GM19455 (cell line): ENCODE data around the gene PALM3.
"Not testable (repeated sequence)": the region's sequence is repeated elsewhere in the genome, so short reads cannot be mapped to it uniquely, and the experiment has no call there.

ENCODE experiments used
- ATAC-seq: cut with Tn5 transposase; IDR thresholded peaks from one replicate; pipeline ENCODE4 v1.9.1; 2021; ENCODE audit not compliant: unreplicated experiment

The PALM3 gene

DNA sequence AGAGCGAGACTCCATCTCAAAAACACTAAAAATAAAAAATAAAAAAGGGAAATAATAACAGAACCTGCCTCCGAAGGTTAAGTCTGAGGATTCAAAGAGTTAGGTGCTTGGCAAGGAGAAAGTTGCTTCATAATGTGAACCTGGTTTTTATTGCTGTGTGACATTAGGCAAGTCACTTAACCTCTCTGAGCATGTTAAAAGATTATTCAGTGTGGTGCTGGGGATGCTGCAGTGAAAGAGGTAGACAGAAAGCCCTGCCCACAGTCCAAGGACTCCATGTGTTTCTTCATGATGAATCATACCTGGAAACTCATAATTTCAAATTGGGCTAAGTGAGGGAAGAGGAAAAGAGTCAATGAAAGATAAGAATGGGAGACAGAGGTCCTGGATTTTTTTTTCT is 27.9 kb downstream of the PALM3 start:
- no peak for ATAC-seq

DNA sequence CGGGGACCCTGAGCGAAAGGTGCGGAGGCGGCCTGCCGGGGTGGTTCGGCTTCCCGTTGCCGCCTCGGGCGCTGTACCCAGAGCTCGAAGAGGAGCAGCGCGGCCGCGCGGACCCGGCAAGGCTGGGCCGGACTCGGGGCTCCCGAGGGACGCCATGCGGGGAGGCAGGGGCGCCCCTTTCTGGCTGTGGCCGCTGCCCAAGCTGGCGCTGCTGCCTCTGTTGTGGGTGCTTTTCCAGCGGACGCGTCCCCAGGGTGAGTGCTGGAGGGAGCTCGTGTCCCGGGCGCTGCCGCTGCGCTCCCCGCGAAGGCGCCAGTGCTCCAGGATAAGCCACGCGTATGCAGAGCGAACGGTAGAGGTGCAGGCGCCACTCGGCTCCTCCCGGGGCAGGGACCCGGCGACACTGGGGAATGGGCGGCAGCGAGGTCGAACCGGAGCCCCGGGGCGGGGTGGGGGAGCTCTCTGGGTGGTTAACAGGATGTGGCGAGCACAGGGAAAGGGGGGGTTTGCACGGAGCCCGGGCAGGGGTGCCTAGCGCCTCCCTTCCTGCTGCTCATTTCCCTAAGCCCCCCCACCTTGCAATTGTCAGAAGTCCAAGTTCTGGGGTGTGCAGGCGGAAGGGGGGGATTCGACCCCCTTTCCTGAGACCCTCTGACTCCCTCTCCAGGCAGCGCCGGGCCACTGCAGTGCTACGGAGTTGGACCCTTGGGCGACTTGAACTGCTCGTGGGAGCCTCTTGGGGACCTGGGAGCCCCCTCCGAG is 30.0 kb downstream of the PALM3 start, which contains the start of gene IL27RA:
Gene IL27RA (plus strand): TSS at position 44 of the 762 bp plus-strand sequence. CDS start 111 bp downstream, at position 155.
- ATAC-seq: peak; percentile 60

DNA sequence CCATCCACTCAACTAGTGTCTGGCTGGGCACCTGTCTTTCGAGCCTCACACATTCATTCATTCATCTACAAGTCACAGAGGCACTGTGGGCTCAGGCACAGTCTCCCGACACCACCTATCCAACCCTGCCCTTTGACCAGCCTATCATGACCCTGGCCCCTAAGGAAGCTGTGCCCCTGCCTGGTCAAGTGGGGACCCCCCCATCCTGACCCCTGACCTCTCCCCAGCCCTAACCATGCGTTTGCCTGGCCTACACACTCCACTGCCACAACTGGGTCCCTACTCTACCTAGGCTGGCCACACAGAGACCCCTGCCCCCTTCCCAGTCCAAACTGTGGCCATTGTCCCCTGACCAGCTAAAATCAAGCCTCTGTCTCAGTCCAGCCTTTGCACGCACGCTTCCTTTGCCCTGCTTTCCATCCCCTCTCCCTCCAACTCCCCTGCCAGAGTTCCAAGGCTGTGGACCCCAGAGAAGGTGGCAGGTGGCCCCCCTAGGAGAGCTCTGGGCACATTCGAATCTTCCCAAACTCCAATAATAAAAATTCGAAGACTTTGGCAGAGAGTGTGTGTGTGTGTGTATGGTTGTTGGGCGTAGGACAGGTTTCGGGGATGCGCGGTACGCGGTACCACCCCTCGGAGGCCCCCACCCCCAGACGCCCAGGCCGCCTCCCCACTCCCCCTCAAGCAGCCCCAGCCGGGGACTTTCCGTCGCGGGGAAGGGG is 30.7 kb downstream of the PALM3 start:
- no peak for ATAC-seq

DNA sequence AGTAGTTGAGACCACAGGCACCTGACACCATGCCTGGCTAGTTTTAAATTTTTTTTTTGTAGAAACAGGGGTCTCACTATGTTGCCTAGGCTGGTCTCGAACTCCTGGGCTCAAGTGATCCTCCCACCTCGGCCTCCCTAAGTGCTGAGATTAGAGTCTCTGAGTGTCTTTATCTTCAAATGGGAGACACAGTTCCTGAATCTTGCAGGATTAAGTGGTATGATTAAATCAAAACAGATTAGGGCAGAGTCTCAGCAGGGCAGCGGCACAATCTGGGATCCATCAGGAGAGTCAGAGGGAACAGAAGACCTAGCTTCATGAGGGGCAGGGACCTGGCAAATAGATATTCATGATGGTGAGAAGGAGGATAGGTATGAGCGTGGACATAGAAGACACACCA is 33.0 kb downstream of the PALM3 start:
- no peak for ATAC-seq

DNA sequence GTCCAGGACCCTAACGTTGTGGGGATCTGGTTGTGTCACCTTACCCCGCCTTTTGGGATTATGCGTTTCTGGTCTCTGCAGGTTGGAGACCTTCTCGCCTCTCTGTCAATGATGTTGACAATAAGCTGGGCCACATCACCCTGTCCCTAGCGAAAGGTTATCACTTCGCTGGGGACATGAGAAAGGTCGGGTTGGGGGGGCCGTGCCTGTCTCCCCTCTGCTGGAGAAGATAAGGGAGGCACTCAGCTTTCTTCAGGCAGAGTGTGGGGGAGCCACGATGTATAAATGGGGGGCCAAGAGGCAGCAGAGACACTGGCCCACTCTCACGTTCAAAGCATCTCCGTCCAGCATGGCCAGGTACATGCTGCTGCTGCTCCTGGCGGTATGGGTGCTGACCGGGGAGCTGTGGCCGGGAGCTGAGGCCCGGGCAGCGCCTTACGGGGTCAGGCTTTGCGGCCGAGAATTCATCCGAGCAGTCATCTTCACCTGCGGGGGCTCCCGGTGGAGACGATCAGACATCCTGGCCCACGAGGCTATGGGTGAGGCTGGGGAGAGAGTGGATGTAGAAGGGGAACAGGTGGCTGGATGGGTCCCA is 33.9 kb downstream of the PALM3 start, which contains the start of gene RLN3:
Gene RLN3 (plus strand): TSS at position 293 of the 595 bp plus-strand sequence. CDS start 57 bp downstream, at position 350.
- ATAC-seq: no peak

DNA sequence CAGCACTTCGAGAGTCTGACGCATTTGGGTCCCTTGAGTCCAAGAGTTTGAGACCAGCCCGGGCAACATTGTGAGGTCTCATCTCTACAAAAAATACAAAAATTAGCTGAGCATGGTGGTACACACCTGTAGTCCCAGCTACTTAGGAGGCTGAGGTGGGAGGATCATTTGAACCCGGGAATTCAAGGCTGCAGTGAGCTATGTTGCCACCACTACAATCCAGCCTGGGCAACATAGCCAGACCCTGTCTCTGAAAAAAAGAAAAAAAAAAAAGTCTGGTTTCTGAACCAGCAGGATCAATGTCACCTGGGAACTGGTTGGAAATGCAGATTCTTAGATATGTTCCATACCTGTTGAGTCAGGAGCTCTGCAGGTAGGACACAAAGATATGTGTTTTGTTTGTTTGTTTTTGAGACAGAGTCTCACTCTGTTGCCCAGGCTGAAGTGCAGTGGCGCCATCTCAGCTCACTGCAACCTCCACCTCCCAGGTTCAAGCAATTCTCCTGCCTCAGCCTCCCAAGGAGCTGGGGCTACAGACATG is 35.2 kb downstream of the PALM3 start:
- ATAC-seq: not testable (repeated sequence)

DNA sequence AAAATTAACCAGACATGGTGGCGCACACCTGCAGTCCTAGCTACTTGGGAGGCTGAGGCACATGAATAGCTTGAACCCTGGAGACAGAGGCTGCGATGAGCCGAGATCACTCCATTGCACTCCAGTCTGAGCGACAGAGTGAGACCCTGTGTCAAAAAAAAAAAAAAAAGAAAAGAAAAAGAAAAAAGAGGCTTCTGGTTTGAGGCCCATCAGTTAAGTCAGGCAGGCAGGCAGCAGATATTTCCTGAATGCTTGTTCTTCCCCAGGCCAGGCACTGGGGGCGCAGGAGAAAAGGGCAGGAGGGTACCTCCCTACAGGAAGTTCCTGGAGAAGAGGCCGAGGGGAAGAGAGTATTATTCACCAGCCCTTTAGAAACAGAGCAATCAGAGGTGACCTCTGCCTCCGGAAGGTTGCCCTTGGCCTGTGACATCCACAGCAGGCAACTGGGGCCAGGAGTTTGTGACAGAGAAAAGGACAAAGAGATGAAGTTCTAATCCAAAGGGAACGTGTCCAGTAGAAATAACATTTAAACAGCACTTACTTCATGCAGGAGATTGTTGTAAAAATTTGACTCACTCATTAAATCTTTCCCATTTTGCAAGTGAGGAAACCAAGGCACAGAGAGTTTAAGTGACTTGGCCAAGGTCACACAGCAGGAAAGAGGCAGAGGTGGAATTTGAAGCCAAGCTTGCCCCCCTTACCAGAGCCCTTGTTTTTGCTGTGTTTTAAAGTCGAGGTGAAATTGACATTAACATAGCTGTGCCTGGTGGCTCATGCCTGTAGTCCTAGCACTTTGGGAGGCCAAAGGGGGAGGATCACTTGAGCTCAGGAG is 38.3 kb downstream of the PALM3 start:
- no peak for ATAC-seq

DNA sequence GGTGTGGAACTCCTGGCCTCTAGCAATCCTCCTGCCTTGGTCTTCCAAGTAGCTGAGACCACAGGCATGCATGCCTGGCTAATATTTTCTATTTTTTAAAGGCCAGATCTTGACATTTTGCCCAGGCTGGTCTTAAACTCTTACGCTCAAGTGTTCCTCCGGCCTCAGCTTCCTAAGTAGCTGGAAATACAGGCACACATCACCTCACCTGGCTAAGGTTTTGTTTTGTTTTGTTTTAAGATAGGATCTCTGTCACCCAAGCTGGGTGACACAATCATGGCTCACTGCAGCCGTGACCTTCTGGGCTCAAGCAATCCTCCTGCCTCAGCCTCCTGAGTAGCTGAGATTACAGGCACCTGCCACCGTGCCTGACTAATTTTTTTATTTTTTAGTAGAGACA is 39.4 kb downstream of the PALM3 start:
- ATAC-seq: no peak

DNA sequence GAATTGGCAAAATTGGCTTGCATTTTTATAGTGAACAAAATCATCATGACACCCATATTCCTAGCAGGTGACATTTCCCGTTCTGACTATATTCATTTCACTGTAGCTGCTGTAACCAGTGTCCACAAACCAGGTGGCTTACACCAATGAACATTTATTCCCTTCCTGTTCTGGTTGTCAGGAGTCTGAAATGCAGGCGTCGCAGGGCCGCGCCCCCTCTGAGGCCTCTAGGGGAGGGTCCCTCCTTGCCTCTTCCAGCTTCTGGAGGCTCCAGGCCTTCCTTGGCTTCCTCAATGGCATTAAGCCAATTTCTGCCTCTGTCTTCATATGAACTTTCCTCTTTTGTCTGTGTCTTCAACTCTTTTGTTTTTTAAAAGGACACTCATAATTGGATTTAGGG is 40.4 kb downstream of the PALM3 start:
- ATAC-seq: no peak

DNA sequence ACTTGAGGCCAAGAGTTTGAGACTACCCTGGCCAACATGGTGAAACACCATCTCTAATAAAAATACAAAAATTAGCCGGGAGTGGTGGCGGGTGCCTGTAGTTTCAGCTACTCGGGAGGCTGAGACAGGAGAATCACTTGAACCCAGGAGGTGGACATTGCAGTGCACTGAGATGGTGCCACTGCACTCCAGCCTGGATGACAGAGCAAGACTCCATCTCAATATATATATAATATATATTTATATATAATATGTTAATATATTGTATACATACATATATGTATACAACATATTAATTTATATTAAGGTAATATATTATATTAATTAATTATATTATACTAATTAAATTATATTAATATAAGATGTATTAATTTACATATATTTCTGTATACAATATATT is 42.1 kb downstream of the PALM3 start:
- ATAC-seq: not testable (repeated sequence)

DNA sequence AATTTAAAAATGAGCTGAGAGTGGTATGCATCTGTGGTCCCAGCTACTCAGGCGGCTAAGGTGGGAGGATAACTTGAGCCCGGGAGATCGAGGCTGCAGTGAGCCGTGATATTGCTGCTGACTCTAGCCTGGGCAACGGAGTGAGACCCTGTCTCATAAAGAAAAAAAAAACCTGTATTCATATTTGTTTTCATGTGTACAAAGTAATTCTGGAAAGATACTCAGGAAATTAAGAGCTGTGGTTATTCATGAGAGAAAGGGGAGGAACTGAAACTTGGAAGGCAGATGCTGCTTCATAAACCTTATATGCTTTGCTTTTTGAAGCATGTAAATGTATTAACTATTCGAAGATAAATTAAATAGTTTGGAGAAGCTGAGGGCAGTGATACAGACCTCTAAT is 42.8 kb downstream of the PALM3 start:
- no peak for ATAC-seq

DNA sequence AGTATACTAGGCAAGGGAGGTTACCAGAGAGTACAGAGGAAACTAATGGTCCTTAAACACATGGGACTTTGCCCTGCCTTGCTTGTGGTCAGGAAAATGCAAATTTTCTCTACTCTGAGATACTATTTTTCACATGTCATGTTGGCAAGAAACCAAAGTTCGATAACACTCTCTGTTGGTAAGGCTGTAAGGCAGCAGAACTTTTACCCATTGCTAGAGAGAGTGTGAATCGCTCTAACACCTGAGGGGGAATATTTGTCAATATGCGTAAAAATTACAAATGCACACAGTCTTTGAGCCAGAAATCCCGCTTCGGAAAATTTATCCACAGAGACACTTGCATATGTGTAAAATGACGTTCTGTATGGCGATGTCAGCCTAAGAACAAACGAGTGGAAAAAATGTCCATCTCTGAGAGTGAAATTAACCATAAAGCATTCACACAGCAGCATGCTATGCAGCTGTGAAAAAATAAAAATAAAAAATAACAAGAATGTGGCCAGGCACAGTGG is 46.3 kb downstream of the PALM3 start:
- ATAC-seq: peak; percentile 76

DNA sequence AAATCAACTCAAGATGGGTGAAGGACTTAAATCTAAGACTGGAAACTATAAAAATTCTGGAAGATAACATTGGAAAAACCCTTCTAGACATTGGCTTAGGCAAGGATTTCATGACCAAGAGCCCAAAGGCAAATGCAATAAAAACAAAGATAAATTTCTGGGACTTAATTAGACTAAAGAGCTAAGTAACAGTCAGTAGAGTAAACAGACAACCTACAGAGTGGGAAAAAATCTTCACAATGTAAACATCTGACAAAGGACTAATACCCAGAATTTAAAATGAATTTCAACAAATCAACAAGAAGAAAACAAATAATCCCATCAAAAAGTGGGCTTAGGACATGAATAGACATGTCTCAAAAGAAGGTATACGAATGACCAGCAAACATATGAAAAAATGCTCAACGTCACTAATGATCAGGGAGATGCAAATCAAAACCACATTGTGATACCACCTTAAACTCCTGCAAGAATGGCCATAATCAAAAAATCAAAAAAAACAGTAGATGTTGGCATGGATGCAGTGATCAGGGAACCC is 49.4 kb downstream of the PALM3 start:
- no peak for ATAC-seq

DNA sequence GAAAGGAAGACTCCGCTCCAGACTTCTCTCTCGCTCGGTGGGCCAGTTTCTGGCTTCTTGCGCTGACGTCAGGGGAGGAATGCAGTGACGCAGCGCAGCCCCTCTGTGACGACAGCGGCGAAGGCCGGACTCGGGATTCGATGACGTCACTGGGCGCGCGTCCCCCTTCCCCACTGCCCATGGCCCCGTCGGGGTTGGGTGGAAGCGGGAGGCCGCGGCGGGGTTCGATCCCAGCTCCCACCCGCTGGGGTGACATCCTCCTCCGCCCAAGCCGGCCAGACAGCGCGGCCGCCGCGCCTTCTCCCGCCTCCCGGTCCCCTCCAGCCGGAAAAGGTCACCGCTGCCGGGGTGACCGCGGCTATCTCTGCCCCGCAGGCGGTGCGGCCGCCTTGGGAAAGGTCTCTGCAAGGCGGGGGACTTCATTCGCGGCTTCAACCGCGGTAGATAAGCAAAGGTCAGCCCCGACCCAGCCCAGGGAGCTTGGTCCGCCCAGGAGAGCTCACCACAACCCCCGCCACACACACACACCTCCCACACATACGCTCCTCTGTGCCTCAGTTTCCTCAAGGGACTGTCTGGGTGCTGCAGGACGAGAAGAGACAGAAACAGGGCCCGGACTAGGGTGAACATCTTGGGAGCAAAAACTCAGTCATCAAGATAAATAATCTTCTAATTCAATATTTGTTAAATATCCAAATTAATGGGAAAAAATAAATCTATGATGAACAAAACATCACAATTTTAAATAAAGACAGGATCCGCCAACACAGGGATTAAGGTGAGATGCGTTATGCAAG is 54.9 kb downstream of the PALM3 start:
- ATAC-seq: peak; percentile 28

DNA sequence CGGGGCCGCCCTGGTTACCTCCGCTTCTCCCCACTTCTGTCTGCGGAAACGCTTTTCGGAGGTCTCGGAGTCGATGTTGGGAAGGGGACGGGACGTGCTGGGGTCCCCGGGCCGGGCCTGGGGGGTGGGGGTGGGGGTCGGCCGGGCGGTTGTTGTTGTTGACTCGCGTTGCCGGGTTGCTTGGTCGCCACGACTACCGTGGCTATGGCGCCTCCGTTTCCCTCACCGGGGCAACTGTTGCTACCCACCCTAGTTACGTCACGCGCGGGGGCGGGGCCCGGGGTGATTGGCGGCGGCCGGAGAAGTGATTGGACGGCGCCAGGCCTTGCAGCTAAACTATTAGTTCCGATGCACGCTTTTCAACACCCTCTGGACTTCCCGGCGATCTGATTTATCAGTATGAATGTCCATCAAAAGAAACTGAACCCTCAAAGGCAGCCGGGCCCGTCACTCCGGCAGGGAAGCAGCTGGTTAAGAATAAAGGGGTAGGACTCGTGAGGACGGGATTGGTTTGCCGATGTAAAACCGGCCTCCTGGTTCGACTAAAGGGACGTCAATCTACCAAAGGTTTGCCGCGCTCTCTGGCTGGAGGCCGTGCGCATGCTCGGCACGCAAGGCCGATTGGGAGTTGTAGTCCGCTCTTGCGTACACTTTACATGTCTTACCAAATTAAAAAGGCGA is 55.7 kb downstream of the PALM3 start, which contains the start of gene RFX1:
Gene RFX1 (minus strand): TSS at position 236 of the 681 bp plus-strand sequence. CDS start 12,477 bp downstream, outside the sequence.
- peak; percentile 71 for ATAC-seq

DNA sequence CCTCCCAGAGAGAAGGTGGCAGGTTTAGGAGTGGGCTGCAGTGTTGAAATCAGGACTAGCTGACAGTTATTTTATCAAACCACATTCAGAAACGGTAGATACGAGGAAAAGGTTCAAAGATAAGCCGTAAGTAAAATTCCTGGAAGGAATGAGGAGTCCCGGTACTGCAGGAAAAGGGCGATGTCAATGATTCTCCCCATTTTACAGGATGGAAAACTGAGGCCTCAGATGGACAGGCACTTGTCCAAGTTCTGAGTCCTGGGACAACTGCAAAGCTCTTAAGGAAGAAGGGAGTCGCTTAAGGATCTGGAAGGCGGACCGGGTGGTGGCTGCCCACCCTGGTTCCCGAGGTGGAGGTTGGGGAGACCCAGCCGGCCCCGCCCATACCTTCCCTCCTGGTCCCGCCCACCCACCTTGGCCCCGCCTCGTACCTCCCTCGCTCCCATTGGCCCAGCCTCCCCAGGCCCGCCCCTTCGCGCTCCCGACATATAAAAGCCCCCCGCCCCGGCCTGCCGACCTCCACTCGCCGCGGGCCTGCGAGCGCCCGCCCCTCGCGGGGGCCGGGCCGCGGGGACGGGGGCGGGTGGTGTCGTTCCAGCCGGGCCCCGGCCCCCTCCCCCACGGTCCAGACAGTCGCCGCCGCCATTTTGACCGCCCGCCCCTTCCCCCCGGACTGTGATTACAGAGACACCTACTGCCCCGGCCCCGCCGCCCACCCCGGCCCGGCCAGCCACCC is 56.4 kb downstream of the PALM3 start:
- ATAC-seq: peak; percentile 38

DNA sequence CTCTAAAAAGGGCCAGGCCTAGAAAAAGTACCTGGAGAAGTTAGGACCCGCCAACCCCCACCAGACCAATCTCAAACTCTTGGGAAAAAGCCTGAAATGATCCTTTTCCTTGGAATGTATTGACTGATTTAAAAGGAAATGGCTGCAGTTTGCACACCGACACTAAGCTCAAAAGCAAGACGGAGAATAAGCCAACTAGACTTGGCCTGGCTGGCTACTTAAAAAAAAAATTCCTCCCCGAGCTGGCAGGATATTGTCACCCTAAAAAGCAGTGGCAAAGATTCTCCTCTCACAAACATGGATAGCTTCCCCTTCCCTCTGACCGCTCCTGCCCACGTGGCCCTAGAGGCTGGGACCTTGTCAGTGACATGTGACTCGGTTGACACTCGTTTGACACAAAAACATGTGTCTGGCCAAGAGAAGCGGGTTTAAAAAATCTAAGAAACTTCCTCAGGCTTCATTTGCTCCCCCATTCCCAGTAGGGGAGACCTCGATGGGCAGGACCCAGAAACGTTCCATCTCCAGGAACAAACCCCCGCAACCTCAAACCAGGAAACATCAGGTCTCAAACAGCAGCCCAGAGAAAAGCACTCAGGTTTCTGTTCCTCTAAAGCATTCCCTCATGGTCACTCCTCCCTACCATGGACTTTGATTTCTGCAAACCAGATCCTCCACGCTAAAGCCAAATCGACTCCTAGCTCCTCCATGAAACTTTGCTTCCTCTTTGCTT is 57.1 kb downstream of the PALM3 start:
- no peak for ATAC-seq
